Fibroblast of skin of scalp (primary cell): ENCODE data around the gene BRD8. TPM values are rescaled to one million over a fixed set of nuclear protein-coding genes. Genes with fewer than 3 reads are reported as not detected.
A peak's percentile ranks its signal among the peaks of the same experiment; 100 is the strongest.
"Not testable (repeated sequence)": the region's sequence is repeated elsewhere in the genome, so short reads cannot be mapped to it uniquely, and the experiment has no call there.

Source experiments
- DNase-seq: peaks from one replicate; pipeline ENCODE4 v3.0.0-alpha.2; 2013
- polyA plus RNA-seq, 2 experiments: library from polyadenylated mRNA; unstranded; fragments of 120-200 nt; gene quantifications; one replicate each; pipeline ENCODE4 v1.2.1, GENCODE V29; 2013; ENCODE audit not compliant: insufficient read length in 2 of 2

BRD8 gene
- polyA plus RNA-seq (2013, experiment 1 of 2; ENCODE audit: insufficient read length): 40.5 TPM
- 43.5 TPM for polyA plus RNA-seq (2013, experiment 2 of 2; ENCODE audit: insufficient read length)

DNA sequence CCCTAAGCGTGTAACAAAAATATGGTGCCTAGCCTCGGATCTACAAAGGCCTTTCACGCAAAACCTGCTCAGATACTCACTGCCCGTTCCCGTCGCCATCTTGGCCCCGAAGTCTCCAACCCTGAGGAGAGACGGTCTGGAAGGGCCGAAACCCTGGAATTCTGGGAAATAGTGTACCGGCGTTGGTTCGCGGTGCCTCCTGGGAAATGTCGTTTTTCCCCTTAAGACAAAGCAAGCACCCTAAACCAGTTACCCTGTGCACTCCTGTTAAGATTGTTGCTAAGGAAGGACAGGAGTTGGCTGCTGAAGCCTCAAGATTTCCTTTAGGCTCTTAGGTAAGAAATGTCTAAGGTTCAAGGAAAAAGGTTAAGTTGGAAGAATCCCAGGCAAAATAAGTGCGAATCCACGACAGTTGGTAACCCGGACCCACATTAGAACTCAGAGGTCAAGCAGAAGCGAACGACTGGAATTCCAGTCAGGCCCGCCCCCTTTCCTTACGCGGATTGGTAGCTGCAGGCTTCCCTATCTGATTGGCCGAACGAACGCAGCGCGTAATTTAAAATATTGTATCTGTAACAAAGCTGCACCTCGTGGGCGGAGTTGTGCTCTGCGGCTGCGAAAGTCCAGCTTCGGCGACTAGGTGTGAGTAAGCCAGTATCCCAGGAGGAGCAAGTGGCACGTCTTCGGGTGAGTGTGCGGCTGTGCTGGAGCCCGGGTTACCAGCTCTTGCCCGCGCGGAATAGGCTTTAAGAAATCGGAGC, at the start of gene BRD8, which contains the start of gene KIF20A:
Gene BRD8, minus strand, starts transcription at position 115 of the 761 bp plus-strand sequence. Its CDS starts 16 bp downstream, at position 99.
Gene KIF20A, plus strand, starts transcription at position 597 of the 761 bp plus-strand sequence. CDS start 569 bp downstream, outside the sequence.
- peak; percentile 96 for DNase-seq

GRCh38 chr5:138226910-138227309, 48.5 kb upstream of the BRD8 start:
- DNase-seq: no peak

DNA sequence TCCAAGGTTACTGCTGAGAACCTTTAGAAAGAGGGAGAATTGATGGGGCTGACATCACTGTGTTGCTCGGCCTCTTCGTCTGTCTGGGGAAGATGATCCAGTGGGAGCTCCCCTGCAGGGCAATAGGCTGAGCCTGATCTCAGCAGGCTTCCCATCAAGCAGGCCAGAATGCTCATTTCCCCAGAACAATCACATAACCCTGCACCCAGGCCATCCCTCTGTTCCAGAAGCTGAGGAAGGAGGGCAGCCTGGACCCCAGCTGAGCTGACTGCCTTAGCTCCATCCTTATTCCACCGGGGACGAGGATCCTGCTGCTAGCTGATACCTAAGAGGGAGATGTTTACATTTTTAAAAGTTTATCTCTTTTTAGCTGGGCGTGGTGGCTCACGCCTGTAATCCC, 46.3 kb upstream of the BRD8 start:
- DNase-seq: no peak

GRCh38 chr5:138223532-138223931, 45.1 kb upstream of the BRD8 start:
- DNase-seq: no peak

GRCh38 chr5:138216799-138217198, 38.4 kb upstream of the BRD8 start:
- DNase-seq: no peak

DNA sequence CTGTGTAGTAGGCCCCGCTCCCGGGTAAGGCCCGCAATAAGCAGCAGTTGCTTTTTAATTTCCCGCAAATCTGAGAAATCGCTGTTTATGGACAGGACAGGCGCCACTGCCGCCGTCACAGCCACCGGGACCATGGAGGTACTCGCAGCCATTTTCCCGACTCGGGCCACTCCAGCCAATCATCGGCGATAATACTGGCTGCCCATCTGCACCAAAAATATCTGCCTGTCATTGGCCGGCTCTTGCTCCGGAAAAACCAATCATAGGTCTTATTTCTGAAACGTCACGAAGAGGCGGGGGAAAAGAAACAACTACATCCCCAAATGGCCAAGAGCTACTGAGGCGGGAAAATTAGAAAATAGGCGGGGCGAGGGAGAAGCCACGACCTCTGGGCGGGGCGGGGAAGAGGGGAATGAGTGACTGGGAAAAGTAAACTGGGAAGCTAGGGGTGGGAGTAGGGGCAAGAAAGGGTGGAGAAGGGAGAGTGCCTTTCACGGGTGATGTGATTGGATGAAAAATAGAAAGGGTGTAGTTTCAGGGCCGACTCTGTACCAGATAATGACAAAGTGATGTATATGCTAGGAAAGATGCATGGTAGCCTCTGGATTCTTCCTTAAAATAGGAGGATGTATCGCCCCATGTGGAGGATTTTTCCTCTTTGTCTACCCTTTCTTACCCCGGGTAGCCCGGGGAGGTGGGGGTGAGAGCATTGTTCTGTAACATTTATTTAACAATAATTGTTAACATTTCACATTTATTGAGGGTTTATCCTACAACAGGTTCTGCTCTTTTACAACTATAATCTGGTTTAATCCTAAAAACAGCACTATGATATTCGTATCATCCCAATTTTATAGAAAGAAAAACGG, 35.0 kb upstream of the BRD8 start, which contains the start of gene CDC23:
Gene CDC23, minus strand, starts transcription at position 163 of the 869 bp plus-strand sequence. Its CDS starts 11 bp downstream, at position 152.
- DNase-seq: peak; percentile 99

DNA sequence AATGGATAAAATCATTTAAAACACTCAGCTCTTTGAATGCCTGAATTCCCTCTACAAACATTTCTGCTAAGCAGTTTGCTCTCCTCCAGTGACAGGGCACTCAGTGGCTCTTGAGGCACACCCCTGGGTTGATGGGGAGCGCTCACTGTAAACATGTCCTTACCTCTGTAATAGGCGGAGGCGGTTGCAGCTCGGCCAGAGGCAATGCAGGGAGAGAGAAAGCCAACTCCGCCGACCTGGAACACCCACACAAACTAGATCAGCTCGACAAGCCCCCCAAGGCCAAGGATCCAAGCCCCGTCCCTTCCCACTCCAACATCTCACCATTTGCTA, 34.4 kb upstream of the BRD8 start:
- no peak for DNase-seq

- no peak for DNase-seq
Measured at GRCh38 chr5:138210985-138211384, 32.6 kb upstream of the BRD8 start.

DNA sequence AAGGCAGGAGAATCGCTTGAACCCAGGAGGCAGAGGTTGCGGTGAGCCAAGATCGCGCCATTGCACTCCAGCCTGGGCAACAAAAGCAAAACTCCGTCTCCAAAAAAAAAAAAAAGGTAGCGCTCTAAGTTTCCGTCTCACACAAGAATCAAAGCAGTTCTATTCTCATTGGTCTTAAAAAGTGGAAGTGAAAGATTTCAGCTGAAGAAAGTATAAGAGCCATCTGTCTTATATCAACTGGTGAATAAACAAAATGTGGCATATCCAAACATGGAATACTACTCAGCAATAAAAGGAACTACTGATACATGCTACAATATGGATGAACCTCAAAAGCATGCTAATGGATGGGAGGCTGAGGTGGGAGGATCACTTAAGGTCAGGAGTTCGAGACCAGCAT, 15.4 kb upstream of the BRD8 start:
- not testable (repeated sequence) for DNase-seq

GRCh38 chr5:138192826-138193225, 14.4 kb upstream of the BRD8 start:
- no peak for DNase-seq

DNA sequence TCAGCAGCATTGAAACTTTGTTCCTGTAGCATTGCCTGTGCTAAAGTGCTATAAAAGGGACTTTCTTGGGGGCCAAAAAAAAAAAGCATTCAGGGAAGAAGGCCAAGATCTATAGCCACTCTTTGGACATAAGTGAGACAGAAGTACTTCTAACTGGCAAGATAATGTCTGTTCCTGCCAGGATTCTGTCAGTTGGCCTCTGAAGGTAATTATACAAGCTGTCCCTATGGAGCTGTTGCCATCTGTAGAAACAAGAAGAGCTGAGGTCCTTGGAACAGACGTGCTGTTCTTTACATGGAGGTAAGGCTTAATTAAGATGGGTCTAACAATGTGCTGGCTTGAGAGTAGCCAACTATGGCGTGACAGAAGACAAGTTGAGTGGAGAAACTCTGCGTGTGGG, 10.2 kb upstream of the BRD8 start:
- no peak for DNase-seq

- no peak for DNase-seq
Measured at GRCh38 chr5:138186002-138186447, 7.6 kb upstream of the BRD8 start.

DNA sequence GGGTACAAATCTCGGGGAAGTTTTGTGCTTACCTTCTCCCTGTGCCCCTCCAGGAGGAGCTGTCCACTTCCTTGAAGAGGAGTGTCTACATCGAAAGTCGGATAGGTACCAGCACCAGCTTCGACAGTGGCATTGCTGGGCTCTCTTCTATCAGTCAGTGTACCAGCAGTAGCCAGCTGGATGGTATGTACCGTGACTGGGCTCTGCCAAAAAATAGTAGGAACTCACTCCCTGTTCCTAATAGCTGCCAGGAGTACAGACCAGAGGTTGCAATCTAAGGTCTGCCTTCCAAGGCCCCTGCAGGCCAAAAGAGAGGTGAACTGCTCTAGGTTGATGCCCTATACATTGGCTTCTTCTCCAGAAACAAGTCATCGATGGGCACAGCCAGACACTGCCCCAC, 4.4 kb upstream of the BRD8 start:
- DNase-seq: no peak

DNA sequence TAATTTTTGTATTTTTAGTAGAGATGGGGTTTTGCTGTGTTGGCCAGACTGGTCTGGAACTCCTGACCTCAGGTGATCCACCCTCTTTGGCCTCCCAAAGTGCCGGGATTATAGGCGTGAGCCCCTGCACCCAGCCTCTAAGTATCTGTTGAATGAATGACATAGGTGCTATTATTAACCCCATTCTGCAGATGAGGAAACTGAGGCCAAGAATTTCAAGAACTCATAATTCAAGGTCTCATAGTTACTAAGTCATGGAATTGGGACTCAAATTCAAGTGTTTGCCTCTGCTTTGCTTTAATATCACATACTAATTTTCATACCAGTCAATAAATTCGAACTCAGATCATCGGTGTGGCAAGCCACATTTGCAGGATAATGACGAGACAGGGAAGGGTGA, 2.4 kb upstream of the BRD8 start:
- no peak for DNase-seq

DNA sequence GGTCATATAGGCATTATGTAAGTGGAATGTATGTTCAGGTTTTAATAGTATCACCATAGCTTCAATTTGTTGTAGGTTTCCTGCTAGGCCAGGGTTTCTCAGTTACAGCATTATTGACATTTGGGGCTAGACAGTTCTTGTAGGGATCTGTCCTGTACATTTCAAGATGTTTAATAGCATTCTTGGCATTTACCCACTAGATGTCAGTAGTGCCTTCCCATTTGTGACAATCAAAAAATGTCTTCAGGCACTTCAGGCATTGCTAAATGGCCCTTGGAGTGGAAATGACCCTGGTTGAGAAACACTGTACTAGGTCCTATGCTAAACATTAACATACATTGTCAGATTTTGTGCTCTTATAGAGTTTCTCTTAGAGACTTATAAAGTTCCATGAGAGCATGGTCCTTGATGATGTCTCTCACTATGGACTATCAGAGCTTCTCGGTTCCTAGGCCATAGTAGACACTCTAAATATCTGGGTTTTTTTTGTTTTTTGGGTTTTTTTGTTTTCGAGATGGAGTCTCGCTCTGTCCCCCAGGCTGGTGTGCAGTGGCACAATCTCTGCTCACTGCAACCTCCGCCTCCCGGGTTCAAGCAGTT, 1.9 kb upstream of the BRD8 start:
- DNase-seq: peak; percentile 74

DNA sequence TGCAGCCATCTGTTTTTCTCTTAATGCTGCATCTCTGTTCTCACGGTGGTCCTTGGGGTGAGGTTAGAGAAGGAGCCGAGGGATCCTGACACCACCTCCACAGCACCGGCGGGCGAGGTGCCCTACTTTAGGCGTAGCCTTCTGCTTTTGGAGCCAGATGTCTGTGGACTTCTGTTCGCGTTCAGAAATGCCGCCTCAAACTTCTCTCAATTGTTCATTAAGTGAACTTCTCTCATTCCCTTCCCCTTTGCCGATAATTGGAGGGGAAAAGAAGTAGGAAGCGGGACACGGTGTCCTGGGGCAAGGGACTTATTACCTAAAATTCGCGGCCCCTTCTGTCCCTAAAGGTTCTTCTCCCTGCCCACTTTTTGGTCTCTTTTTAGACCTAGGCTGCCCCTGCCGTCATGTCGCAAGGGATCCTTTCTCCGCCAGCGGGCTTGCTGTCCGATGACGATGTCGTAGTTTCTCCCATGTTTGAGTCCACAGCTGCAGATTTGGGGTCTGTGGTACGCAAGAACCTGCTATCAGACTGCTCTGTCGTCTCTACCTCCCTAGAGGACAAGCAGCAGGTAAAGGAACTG, 937 bp upstream of the BRD8 start:
- no peak for DNase-seq

GRCh38 chr5:138177941-138178515, 402 bp downstream of the BRD8 start:
- peak; percentile 17 for DNase-seq

- no peak for DNase-seq
Measured at GRCh38 chr5:138170299-138170698, 8.1 kb downstream of the BRD8 start.

GRCh38 chr5:138169124-138169523, 9.3 kb downstream of the BRD8 start:
- no peak for DNase-seq

GRCh38 chr5:138163721-138164120, 14.7 kb downstream of the BRD8 start:
- no peak for DNase-seq

DNA sequence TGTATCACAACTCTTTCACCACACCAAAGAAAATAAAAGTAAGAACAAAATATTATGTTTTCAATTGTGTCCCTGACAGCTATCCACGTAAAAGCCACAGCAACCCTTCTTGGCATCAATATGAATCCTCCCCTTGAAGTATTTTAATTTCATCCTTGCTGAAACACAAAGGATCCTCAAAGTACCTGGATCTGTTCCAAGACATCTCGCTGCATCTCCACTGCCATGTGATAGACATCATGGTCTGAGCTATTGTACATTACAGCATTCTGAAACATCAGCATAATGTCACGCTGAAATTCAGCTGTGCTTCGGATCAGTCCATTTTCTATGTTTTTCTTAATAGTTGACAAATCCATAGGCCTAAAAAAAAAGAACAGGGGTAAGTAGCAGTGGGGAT, 17.7 kb downstream of the BRD8 start:
- no peak for DNase-seq

- no peak for DNase-seq
Measured at GRCh38 chr5:138159666-138160065, 18.8 kb downstream of the BRD8 start.
